GM19239 (cell line): ENCODE measurements around the gene SPATA7.
"Not testable (repeated sequence)": the region's sequence is repeated elsewhere in the genome, so short reads cannot be mapped to it uniquely, and the experiment has no call there.

Source experiments
- DNase-seq: peaks from one replicate; pipeline ENCODE4 v3.0.0; 2011; ENCODE audit warnings: low spot score; ENCODE audit not compliant: insufficient read length
- FAIRE-seq: peaks from 2 replicates; lab custom pipeline; 2011; peaks lifted over from hg19 to GRCh38; lab: Jason Lieb, UNC

SPATA7 gene, protein sequence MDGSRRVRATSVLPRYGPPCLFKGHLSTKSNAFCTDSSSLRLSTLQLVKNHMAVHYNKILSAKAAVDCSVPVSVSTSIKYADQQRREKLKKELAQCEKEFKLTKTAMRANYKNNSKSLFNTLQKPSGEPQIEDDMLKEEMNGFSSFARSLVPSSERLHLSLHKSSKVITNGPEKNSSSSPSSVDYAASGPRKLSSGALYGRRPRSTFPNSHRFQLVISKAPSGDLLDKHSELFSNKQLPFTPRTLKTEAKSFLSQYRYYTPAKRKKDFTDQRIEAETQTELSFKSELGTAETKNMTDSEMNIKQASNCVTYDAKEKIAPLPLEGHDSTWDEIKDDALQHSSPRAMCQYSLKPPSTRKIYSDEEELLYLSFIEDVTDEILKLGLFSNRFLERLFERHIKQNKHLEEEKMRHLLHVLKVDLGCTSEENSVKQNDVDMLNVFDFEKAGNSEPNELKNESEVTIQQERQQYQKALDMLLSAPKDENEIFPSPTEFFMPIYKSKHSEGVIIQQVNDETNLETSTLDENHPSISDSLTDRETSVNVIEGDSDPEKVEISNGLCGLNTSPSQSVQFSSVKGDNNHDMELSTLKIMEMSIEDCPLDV

DNA sequence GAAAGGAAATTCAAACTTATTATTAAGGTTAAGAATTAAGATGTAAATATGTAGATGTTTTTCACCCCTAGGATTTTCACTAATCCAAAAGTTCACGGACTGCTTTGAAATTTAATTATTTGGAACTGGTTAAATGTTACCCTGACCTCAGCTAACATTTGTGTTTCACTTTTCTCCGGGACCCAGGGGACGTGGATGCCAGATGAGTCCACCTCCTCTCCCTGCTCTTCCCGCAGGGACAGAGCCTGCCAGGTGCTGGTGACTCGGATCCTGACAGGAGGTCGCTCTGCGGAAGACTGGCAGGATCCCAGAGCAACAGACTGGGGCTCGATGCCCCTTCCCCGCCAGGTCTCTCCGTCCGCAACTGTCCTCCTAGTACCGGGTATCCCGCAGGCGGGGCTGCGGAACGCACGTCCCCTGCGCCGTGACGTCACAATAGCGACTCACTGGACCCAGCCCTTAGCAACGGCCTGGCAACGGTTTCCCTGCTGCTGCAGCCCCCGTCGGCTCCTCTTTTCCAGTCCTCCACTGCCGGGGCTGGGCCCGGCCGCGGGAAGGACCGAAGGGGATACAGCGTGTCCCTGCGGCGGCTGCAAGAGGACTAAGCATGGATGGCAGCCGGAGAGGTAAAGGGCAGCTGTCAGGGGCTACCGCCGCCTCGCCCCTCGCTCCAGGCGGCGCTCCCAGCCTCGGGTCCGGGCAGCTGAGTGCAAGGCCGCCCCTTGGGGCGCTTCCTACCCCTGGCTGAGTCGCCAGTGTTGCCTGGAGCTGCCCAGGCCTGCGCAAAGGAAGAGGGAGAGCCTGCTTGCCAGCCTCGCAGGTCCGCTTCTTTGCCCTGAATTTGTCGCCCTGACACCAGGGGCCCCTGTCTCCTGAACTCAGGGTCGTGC, at the start of gene SPATA7:
Gene SPATA7, plus strand, starts transcription at position 446 of the 890 bp plus-strand sequence. Its CDS starts 162 bp downstream, at position 608.
- DNase-seq (peak; percentile 75), FAIRE-seq (peak; percentile 88)

DNA sequence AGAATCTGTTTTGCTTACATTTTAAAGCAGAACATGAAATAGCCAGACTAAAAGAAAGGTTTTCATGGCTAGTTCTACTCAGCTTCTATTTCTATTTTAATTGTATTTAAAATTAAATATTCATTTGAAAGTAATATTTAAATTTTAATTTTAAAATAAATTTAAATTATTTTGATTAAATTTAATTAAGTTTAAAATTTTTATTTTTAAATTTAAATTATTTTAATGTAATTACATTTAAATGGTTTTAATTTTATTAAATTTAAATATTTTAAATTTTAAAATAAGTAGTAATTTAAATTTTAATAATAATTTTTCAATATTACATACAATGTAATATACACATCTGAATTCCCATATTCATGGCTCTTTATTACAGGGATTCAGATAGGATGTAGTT, 45.1 kb upstream of the SPATA7 start:
- FAIRE-seq (no peak), DNase-seq (no peak)

DNA sequence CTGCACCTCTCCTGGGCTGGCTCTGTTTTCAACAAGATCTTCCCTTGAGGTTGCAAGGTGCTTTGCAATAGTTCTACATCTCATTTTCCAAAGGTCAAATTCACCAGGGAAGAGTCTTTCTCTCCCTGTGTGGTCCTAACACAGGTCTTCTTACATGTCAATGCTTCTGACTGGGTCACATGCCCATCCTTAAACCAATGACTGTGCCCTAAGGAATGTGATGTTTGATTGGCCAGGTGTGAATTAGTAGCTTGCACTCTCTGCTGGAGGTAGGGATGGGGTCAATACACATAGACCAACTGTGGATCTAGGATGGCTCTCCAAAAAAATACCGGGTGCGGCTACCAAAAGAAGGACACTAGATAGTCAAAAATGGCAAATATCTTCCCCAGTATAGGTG, 42.5 kb upstream of the SPATA7 start:
- FAIRE-seq (no peak), DNase-seq (no peak)

DNA sequence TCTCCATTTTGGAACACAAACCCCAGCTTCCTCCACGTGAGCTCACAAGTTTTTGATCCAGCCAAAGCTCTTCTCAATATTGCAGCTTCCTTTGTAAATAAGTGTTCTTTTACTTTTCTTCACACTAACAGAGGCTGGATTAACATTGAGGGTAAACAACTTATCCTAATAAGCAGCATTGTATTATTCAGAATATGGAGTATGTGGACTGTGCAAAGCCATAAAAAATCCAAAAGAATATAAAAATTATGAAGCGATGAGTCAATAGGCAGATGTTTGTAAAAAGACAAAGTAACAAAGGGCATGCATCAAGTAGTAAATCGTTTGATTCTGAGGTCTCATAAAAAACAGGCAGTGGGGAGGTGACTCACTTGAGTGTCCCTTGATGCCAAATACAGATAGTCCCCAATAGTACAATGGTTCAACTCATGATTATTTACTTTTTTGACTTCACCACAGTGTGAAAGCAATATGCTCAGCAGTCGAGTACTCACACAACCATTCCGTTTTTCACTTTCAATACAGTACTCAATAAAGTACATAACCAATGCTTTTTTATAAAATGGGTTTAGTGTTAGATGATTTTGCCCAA, 39.3 kb upstream of the SPATA7 start:
- DNase-seq (no peak), FAIRE-seq (no peak)

DNA sequence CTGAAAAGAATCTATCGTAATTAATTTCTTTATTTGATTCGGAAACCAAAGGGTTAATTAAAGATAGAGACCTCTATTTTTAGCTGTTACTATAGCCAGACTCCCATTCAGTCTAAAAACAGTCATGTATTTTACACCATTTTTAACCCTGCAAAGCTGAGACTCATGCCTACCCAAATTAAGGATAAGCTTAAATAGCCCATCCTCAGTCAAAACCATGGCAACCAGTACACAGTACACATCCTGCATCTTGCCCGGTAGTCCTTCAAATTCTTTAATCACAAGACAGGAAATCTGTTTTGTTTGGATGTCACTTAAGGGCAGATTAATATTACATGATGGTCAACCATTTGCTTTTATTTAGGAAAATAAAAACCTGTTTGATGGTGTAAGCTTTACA, 36.9 kb upstream of the SPATA7 start:
- no peak for FAIRE-seq
- DNase-seq: no peak

DNA sequence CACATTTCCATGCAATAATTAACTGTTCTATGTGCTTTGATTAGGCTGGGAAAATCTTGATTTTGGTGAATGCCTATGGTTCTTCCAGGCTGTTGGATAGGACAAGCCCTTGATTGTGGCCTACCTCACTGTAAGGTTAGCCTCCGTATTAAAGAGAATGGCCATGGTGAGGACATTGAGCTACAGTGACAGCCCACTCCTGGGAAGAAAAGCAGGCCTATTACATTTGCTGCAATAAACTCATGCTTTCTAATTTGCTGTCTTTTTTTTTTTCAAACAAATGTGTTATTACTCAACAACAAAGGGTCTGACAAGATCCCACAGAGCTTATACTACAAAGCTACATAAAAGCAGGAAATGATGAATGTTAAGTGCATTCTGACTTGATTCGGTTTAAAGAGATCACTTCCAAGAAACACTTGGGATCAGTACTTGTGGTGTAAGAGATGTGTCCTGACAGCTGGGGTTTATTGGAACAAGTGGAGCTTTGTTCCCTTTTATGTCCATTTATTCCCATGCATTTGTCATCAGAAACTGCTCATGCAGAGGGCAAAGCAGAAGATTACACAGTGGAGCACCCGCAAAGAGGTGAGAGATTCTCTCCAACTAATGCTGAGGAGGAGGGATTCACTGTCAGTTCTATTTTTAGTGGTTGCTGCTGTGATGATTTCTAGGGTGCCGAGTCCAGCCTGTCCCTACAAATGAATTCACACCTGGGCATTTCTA, 33.3 kb upstream of the SPATA7 start:
- DNase-seq (no peak), FAIRE-seq (no peak)

DNA sequence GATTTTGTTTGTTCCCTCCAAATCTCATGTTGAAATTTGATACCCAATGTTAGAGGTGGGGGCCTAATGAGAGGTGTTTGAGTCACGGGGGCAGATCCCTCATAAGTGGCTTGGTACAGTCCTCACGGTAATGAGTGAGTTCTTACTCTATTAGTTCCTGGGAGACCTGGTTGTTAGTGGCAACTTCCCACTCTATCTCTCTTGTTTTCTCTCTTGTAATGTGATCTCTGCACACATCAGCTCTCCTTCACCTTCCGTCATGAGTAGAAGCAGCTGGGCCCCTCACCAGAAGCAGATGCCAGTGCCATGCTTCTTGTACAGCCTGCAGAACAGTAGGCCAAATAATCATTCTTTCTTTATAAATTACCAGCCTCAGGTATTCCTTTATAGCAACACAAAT, 32.8 kb upstream of the SPATA7 start:
- DNase-seq (no peak), FAIRE-seq (no peak)

DNA sequence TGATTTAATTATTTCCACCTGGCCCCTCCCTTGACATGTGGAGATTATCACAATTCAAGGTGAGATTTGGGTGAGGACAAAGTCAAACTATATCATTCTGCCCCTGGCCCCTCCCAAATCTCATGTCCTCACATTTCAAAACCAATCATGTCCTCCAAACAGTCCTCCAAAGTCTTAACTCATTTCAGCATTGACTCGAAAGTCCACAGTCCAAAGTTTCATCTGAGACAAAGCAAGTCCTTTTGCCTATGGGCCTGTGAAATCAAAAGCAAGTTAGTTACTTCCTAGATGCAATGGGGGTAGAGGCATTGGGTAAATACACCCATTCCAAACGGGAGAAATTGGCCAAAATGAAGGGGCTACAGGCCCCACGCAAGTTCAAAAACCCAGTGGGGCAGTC, 31.1 kb upstream of the SPATA7 start:
- no peak for DNase-seq
- FAIRE-seq: no peak

DNA sequence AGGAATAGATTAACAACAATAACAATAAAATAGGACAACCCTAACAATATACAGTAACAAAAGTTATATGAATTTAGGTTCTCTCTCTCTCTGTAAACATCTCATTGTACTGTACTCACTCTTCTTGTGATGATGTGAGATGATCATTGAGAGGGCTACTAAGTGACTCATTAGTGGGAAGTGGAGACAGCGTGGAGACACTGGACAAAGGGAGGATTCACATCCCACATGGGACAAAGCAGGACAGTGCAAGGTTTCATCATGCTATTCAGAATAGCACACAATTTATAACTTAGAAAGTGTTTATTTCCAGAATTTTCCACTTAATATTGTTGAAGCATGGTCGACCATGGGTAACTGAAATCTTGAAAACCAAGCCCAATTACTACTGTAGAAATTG, 26.0 kb upstream of the SPATA7 start:
- FAIRE-seq (no peak), DNase-seq (no peak)

DNA sequence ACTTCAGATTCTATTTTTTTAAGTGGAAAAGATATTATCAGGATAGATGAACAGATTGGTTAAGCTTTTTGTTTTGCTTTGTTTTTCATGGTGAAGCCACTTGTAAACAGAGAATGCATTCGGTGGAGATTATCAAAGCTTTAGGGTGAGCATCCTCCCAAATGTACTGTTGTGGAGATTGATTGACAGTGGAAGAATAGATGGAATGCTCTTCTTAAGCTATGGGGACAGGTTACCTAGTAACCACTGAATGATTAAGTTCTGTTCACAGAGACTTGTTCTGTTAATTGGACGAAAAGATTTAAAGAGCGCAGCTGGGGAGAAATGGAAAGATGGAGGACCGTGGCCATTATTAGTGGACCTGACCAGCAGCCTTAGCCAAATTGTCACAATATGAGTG, 21.8 kb upstream of the SPATA7 start:
- no peak for FAIRE-seq

DNA sequence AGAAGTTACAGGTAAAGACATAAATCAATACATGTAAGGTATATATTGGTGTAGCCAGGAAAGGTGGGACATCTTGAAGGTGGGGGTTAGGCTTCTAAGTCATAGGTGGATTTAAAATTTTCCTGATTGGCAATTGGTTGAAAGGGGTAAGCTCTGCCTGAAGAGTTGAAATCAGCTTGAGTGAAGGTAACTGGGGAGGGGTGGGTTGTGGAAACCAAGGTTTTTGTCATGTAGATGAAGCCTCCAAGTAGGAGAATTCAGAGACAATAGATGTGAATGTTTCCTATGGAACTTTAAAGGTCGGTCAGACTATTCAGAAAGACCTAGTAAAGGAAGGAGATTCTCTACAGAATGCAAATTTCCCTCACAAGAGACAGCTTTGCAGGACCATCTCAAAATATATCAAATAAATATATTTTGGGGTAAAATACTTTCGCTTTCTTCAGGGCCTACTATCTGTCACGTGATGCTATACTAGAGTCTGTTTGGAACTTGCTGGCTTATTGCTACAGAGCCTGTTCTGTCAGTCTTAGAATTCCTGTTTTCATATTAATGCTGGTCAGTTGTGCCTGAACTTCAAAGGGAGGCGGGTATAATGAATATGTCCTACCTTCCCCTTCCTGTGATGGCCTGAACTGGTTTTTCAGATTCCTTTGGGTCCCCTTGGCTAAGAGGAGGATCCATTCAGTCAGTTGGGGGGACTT, 20.6 kb upstream of the SPATA7 start:
- FAIRE-seq: no peak
- DNase-seq: no peak

More for the DNA sequence above, 21.8 kb upstream of the SPATA7 start:
- DNase-seq: no peak

DNA sequence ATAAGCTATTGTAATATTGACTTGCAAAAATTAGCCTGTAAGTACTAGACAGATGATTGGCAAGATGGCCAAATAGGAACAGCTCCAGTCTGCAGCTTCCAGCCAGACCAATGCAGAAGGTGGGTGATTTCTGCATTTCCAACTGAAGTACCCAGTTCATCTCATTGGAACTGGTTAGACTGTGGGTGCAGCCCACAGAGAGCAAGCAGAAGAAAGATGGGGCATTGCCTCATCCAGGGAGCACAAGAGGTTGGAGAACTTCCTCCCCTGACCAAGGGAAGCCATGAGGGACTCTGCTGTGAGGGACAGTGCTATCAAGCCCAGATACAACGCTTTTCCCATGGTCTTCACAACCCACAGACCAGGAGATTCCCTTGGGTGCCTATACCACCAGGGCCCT, 16.0 kb upstream of the SPATA7 start:
- no peak for FAIRE-seq

DNA sequence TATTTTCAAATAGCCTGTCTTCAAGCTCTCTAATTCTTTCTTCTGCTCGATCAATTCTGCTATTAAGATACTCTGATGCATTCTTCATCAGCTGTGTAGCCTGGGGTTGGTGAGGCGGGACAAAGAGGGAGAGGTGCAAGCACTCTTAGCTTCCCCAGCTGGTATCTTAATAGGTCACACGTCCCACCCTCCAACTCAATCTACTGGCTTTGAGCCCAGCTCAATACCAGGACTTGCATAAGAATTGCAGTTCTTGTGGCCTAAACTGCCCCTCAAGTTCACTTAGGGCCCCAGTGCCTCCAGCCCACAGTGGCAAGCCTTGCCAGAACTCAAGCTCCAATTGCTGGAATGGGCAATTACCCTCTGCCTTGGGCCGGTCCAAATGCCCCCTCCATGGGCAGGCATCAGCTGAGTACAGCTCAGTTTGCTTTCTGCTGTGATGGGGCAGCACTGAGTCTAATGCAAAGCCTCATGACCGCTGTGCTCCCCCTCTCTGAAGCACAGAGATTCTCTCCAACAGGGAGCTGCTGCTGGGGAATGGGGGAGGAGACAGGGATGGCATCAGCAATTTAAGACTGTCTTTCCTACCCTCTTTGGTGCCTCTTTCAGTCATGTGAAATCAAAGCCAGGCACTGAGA, 5.6 kb upstream of the SPATA7 start:
- DNase-seq (no peak), FAIRE-seq (no peak)

More for the DNA sequence above, 16.0 kb upstream of the SPATA7 start:
- DNase-seq: no peak

DNA sequence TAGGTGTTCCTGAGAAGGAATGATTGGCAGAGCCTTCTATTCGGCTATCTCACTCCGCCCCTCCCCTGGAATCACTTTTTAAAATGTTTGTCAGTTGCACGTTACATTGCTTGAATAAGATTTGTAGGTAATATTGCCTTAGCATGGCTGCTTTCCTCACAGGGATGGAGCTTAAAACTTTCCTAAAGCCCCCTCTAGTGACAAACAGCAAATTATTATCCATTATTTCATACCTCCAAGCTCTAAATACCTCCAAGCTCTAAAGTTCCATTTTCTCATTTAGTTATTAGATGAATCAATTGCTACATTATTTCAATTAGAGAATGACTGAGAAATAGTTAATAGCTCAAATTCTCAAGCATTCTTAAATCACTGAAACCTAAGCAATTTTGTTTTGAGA, 5.1 kb upstream of the SPATA7 start:
- DNase-seq (no peak), FAIRE-seq (no peak)

DNA sequence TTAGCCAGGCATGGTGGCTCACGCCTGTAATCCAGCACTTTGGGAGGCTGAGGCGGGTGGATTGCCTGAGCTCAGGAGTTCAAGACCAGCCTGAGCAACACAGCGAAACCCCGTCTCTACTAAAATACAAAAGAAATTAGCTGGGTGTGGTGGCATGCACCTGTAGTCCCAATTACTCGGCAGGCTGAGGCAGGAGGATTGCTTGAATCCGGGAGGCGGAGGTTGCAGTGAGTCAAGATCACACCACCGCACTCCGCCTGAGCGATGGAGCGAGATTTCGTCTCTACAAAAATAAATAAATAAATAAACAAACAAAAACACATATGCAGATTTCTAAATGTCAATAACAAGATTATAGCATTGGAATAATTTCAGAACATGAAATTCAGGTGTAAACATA, 3.8 kb upstream of the SPATA7 start:
- not testable (repeated sequence) for FAIRE-seq

DNA sequence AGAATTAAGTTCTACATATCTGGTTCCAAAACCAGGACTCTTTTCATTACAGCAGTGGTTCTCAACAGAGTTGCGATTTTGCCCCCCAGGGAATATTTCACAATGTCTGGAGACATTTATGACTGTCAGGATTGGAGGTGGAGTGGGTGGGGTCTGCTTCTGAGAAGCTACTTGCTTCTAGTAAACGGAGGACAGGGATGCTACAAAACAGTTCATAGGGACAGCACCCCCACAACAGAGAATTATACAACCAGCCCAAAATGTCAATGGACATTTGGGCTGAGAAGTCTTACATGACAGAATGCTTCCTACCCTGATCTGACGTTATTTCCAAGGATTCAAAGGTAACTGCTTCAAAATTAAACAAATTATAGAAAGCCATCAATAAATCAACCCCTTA, 739 bp upstream of the SPATA7 start:
- DNase-seq: no peak
- no peak for FAIRE-seq

More for the DNA sequence above, 3.8 kb upstream of the SPATA7 start:
- DNase-seq: not testable (repeated sequence)

DNA sequence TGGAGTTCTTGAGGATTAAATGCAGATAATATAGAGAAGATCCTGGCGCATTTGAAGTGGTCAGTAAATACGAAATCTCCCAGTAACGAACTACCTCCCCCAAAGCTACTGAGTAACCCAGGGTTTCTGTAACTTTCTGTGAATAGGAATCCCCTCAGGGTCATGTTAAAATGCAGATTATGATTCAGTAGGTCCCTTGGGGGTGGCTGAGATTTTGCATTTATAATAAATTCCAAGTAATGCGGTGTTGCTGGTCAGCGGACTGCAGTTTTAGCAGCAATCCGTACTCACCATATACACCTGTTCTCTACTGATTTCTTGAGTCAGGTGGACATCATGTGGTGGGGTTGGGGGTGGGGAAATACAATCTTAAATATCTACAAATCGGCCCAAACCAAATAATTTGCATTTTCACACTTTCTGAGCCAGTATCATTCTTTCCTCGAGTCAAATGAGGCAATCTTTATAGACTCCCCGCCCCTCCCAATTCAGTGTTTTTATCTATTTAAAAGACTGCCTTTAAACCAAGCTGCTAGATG, 868 bp downstream of the SPATA7 start:
- DNase-seq: no peak
- FAIRE-seq: no peak

DNA sequence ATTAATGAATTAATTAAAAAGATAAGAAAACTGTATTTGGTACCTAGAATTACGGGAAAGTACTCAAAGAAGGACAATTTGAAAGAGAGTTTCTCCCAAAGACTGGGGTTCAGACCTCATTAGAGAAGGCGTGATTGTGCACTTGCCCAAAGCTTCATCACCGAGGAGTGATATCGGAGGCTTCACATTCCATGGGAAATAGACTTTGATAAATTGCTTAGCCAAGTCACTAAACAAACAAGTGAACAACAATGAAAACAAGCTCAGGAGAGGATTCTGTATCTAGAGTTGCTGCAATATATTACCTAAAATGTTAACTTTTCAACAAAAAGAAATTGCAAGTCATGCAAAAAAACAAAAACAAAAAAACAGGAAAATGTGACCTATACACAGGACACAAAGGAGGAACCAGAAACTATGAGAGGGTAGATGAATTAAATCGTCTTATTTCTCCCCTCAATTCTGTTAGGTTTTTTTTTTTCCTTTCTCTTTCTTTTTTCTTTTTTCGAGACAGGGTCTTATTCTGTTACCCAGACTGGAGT, 3.4 kb downstream of the SPATA7 start:
- DNase-seq (no peak), FAIRE-seq (no peak)
